GM12878 (cell line): ENCODE data around the gene WNT5B. TPM values are rescaled to one million over a fixed set of nuclear protein-coding genes. Genes with fewer than 3 reads are reported as not detected.

Experiments
- ATAC-seq: fragments of 200-7000 bp; cut with Tn5 transposase; 3 replicates; pipeline ENCODE4 v1.9.1; 2020; ENCODE audit warnings: mild to moderate bottlenecking, moderate library complexity
- BruUV-seq: library from RNA; stranded (reverse); fragments of 400-500 nt; replicated peaks from 2 replicates; lab custom pipeline; 2021; lab: Mats Ljungman, UMichigan
- CTCF ChIA-PET: fragments of 300-600 bp; sonication (Branson Sonifier 250); formaldehyde crosslinking; extraction: SDS; loops from one replicate; lab custom pipeline; 2021; ENCODE audit warnings: inconsistent platforms; lab: Yijun Ruan, JAX
- POLR2A ChIA-PET: fragments of 350-600 bp; formaldehyde crosslinking; extraction: SDS; loops from one replicate; lab custom pipeline; 2021; ENCODE audit warnings: inconsistent platforms; lab: Charles Lee
- RAD21 ChIA-PET: fragments of 300-600 bp; sonication (Branson Sonifier 250); formaldehyde crosslinking; loops from one replicate; lab custom pipeline; 2023; ENCODE audit warnings: antibody characterized with exemption; ENCODE audit not compliant: unreplicated experiment; lab: Charles Lee
- SMC1A ChIA-PET: fragments of 300-600 bp; sonication (Branson Sonifier 250); formaldehyde crosslinking; loops from one replicate; lab custom pipeline; 2023; ENCODE audit not compliant: unreplicated experiment, uncharacterized antibody; lab: Charles Lee
- DNase-seq: peaks from one replicate; pipeline ENCODE4 v3.0.0-alpha.2; 2011; ENCODE audit warnings: low read depth, low spot score
- FAIRE-seq: peaks from 3 replicates; lab custom pipeline; 2011; peaks lifted over from hg19 to GRCh38; lab: Jason Lieb, UNC
- H2AFZ ChIP-seq: 2 replicates; pipeline ENCODE4 v1.6.0; 2011; ENCODE audit warnings: low read depth, low read length, control low read depth; ENCODE audit not compliant: control insufficient read depth
- H3K27ac ChIP-seq: 2 replicates; pipeline ENCODE4 v1.5.1; 2011; ENCODE audit warnings: control low read depth; ENCODE audit not compliant: control insufficient read depth, insufficient read depth
- H3K27me3 ChIP-seq, 2 experiments: replicated peaks in 1 of 2; 2 replicates each; pipeline versions ENCODE4 v1.6.0 to v1.6.1; 2011; ENCODE audit warnings: low read length in 1 of 2; ENCODE audit not compliant: control insufficient read depth in 2 of 2, insufficient read depth in 2 of 2
- H3K36me3 ChIP-seq, 2 experiments: 2 replicates each; pipeline ENCODE4 v1.5.1; 2011; ENCODE audit warnings: low read length in 1 of 2; ENCODE audit not compliant: control insufficient read depth in 2 of 2, insufficient read depth in 2 of 2
- H3K4me1 ChIP-seq: 2 replicates; pipeline ENCODE4 v1.6.1; 2011; ENCODE audit warnings: mild to moderate bottlenecking, low read length, moderate library complexity, mixed read lengths; ENCODE audit not compliant: control insufficient read depth, insufficient read depth
- H3K4me2 ChIP-seq: 2 replicates; pipeline ENCODE4 v1.6.0; 2011; ENCODE audit warnings: control low read depth; ENCODE audit not compliant: control insufficient read depth, insufficient read depth
- H3K4me3 ChIP-seq: fragments of 200-600 bp; sonication (generic); 2 replicates; pipeline ENCODE4 v1.5.1; 2016
- H3K79me2 ChIP-seq: 2 replicates; pipeline ENCODE4 v1.6.0; 2011; ENCODE audit warnings: low read length; ENCODE audit not compliant: control insufficient read depth, insufficient read depth
- H3K9ac ChIP-seq: 2 replicates; pipeline ENCODE4 v1.8.0; 2011; ENCODE audit warnings: low read length, control low read depth, mixed read lengths; ENCODE audit not compliant: control insufficient read depth, insufficient read depth
- H3K9me3 ChIP-seq: replicated peaks from 3 replicates; pipeline ENCODE4 v1.5.1; 2011; ENCODE audit warnings: mild to moderate bottlenecking, low read length; ENCODE audit not compliant: control insufficient read depth, insufficient read depth
- H4K20me1 ChIP-seq: 2 replicates; pipeline ENCODE4 v1.6.0; 2011; ENCODE audit not compliant: control insufficient read depth, insufficient read depth
- IRF4 ChIP-seq: IDR thresholded peaks from 2 replicates; pipeline ENCODE4 v1.6.1; 2011; ENCODE audit warnings: low read depth, low read length
- RB1 ChIP-seq: fragments of 450-650 bp; formaldehyde crosslinking; IDR thresholded peaks from 2 replicates; pipeline ENCODE4 v1.6.1; 2017; ENCODE audit warnings: mild to moderate bottlenecking, borderline replicate concordance
- in situ Hi-C: fragments of 300-500 bp; cut with MboI; formaldehyde crosslinking; loops from 9 replicates; pipeline ENCODE4 v1.14.3; 2018; ENCODE audit warnings: mixed read lengths
- intact Hi-C: fragments of 100-400 bp; cut with micrococcal nuclease; formaldehyde crosslinking; loops from one replicate; pipeline ENCODE4 v1.14.2; 2022; ENCODE audit not compliant: unreplicated experiment
- polyA plus RNA-seq, 11 experiments: library from polyadenylated mRNA; depleted of rRNA in 4 of 11; unstranded in 6 of 11; stranded (reverse) in 5 of 11; fragments of >200 nt; fragmentation: Nextera tagmentation in 4 of 11; fragmentation: Illumina TruSeq in 1 of 11; extraction: Ambion mirVana in 4 of 11; extraction: Trizol in 1 of 11; gene quantifications; 1 replicate in 1 of 11; 2 replicates in 10 of 11; pipeline versions ENCODE4 v1.2.1 to v1.2.3, GENCODE V29; 2011 to 2016; ENCODE audit warnings: inconsistent platforms in 2 of 11, missing spikeins in 2 of 11, low read depth in 1 of 11
- total RNA-seq, 4 experiments: library from RNA; depleted of rRNA in 3 of 4; stranded (reverse); fragments of >200 nt in 3 of 4; fragmentation: Illumina TruSeq in 1 of 4; extraction: Trizol in 1 of 4; gene quantifications; 2 replicates each; pipeline versions ENCODE4 v1.2.1 to v1.2.3, GENCODE V29; 2013 to 2021
- TF ChIP-seq, protein P1 (sequence below): IDR thresholded peaks from 2 replicates; pipeline ENCODE4 v1.6.1; 2012; ENCODE audit warnings: improper control_type of control experiment, low read depth, low read length; ENCODE audit not compliant: insufficient replicate concordance

The WNT5B gene
- total and polyA plus RNA-seq, 10 of the 15 experiments (the other 5 are each of a cell fraction or from before 2014, with no cell fraction given): 0.45 to 18.3 (median 5.4) TPM

GRCh38 chr12:1618489-1618888, 10.5 kb upstream of the WNT5B start:
- no peak for TF ChIP-seq IRF4
- no peak for TF ChIP-seq RB1
- TF ChIP-seq, protein P1, sequence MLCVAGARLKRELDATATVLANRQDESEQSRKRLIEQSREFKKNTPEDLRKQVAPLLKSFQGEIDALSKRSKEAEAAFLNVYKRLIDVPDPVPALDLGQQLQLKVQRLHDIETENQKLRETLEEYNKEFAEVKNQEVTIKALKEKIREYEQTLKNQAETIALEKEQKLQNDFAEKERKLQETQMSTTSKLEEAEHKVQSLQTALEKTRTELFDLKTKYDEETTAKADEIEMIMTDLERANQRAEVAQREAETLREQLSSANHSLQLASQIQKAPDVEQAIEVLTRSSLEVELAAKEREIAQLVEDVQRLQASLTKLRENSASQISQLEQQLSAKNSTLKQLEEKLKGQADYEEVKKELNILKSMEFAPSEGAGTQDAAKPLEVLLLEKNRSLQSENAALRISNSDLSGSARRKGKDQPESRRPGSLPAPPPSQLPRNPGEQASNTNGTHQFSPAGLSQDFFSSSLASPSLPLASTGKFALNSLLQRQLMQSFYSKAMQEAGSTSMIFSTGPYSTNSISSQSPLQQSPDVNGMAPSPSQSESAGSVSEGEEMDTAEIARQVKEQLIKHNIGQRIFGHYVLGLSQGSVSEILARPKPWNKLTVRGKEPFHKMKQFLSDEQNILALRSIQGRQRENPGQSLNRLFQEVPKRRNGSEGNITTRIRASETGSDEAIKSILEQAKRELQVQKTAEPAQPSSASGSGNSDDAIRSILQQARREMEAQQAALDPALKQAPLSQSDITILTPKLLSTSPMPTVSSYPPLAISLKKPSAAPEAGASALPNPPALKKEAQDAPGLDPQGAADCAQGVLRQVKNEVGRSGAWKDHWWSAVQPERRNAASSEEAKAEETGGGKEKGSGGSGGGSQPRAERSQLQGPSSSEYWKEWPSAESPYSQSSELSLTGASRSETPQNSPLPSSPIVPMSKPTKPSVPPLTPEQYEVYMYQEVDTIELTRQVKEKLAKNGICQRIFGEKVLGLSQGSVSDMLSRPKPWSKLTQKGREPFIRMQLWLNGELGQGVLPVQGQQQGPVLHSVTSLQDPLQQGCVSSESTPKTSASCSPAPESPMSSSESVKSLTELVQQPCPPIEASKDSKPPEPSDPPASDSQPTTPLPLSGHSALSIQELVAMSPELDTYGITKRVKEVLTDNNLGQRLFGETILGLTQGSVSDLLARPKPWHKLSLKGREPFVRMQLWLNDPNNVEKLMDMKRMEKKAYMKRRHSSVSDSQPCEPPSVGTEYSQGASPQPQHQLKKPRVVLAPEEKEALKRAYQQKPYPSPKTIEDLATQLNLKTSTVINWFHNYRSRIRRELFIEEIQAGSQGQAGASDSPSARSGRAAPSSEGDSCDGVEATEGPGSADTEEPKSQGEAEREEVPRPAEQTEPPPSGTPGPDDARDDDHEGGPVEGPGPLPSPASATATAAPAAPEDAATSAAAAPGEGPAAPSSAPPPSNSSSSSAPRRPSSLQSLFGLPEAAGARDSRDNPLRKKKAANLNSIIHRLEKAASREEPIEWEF: no peak
- TF ChIP-seq, all 136 proteins: peak for 0
- ChIA-PET SMC1A (interaction anchor here (1.3 to 2.2 kb wide), 3 partner anchors 12 to 500 kb away, joined by 3 to 7 read pairs (median 5); no protein-coding TSS in a partner anchor), RAD21 (interaction anchor here (1.3 to 1.7 kb wide), 2 partner anchors 12 to 13 kb away, joined by 4 to 7 read pairs; no protein-coding TSS in a partner anchor), POLR2A (no interaction called here), CTCF (interaction anchor here (0.6 to 2.6 kb wide), 6 partner anchors 12 to 101 kb away, joined by 3 to 8 read pairs (median 4); no protein-coding TSS in a partner anchor)
- no peak for ATAC-seq
- H3K4me2 ChIP-seq: no peak overlapping the region; the same call in 1 of the 2 replicates
- DNase-seq: no peak
- H3K27ac ChIP-seq: no peak overlapping the region
- in situ Hi-C loops: no loop called here
- H4K20me1 ChIP-seq: no peaks in the 10 kb centered on the region
- no peaks in the 10 kb centered on the region for H3K79me2 ChIP-seq
- intact Hi-C loops: no loop called here
- no TSS peak for BruUV-seq
- no peak for FAIRE-seq
- H3K4me3 ChIP-seq: no peak overlapping the region
- H3K9ac ChIP-seq: no peak overlapping the region
- no peaks in the 10 kb centered on the region; a peak in 1 of 4 replicates for H3K36me3 ChIP-seq
- H3K4me1 ChIP-seq: peaks cover 26% of the 10 kb centered on the region
- H3K9me3 ChIP-seq: no peaks in the 10 kb centered on the region
- H3K27me3 ChIP-seq: no peaks in the 10 kb centered on the region
- no peak overlapping the region for H2AFZ ChIP-seq
